ENCODE measurements around the gene STARD13.

The STARD13 gene

DNA sequence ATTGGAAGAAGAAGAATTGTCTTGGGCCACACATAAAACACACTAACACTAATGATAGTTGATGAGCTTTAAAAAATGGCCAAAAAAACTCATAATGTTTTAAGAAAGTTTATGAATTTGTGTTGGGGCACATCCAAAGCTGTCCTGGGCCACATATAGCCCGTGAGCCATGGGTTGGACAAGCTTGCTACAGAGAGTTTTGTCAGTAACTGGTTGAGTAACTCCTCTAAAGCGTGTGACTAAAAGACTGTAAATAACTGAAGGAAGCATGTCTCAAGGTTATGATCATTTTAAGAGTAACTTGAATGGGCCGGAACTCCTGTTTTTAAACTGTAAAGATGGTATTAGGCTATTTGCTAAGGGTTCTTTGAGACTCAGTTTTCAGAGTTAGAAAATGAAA, 151.3 kb downstream of the STARD13 start:
- DNase-seq = no peak

DNA sequence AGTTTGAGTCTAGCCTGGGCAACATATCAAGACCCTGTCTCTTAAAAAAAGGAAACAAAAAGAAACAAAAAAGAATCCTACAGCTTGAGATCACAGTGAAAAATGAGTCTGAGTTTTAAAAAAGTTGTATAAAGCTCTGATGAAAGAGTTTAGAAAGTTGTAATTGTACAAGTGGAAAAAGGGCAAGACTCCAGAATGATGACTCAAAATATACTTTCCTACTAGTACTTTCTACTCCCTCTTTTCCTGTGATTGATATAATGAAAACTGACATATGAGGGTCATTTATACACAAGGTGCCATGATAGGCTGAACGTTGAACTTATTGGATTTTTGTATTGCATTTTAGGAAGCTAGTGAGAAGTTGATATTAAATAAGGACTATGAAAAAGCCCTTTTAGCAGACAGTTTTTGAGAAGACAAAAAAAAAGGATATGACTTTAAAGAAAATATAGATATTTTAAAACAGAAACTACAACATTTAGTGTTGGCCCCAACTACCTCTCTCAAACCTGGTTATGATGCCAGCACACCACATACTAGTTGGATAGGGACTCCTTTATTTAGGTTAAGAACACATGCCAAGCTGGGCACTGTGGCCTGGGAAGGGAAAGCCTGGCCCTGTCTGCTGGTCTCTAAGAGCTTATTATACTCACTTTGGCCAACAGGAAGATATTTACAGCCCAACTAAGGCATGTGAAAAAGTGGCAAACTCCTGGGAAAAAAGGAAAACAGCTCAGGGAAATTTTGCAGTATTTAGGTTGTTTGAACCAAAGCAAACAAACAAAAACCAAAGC, 152.7 kb downstream of the STARD13 start:
- DNase-seq = no peak

DNA sequence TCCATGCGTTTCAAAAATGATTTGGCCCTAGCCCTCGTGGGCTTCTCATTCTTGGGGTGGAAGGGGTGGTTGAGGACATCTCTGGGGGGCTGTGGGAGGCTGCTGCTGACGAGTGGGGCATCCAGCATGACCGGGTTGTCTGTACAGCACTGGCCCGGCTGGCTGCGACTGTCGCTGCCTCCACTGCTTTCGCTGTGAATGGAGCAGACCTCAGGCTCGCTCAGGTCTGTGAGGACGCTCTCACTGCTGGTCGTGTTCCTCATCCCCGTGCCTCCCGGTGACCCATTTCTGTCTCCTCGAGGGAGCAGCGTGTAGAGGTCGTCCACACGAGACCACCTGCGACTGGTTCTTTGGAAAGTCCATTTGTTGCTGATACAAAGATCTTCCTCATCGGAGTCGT, 155.7 kb downstream of the STARD13 start:
- DNase-seq = no peak

DNA sequence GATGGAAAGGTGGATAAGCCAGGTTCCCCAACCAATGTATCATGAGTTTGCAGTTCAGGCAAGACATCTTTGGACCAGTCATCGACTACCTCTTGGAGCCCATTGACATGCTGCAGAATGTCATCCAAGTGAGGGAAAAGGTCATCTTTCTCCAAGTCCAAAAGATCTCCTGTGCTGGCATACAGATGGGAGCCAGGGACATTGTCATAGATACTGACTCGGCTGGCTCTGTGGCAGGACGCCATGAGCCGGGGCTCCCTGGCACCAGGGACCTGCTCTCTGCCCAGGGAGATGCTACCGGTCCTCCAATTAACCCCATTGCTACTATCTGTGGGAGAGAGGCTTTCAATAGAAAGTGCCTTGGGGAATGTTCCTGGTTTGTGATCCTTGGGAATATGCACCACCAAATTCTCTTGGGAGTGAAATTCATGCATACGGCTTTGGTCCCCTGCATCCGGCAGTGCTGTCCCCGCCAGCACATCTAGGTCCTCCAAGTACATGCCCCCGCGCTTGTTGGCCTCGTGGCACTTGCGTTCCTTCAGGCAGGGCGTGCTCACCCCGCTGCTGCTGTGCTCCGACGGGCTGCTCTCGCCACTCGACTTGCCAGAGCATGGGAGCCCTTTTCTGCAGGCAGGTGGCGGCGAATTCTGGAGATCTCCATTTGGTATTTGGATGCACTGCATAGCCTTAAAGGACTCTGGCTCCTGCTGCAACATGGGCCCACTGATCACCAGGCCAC, 156.3 kb downstream of the STARD13 start:
- DNase-seq = no peak

DNA sequence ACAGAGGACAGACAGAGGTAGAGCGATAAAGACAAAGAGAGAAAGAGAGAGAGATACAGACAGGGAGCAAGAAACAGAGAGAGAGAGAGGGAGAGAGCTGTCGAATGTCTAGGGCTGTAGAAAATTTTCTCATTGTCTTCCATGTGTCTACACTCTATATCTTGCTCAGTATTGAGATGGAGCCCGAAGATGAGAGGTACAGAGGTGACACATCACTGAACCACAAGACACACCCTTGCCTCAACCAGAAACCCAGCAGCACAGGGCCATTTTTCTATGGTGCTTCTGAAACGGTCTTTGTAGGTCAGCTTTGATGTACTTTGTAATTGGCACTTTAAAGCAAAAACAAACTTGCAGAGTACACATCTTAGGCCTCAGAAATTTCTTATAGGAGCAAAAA, 157.4 kb downstream of the STARD13 start:
- no peak for DNase-seq

DNA sequence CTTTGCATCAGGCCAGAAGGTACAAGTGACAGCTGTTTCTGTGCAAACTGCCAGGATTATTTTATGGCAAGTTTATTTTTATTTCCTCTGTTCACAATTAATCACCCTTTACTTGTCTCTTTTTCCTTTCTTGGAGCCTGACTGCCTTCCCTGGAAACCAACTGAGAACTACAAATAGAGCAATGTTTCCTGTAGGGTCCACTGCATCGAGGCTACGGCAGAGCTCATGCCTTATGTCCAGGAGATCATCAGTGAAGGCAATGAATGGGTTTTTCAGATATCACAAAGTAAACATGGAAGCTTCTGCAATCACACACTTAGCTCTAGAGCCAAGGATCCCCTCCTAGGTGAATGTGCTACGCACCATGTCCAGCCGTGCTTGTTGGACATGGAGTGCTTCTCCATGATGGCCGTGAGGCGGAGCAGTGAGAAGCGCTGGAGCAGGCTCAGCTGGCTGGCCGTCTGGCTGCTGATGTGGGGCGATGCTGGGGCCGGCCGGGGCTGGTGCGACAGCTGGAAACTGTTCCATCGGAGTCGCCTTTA, 158.5 kb downstream of the STARD13 start:
- no peak for DNase-seq

DNA sequence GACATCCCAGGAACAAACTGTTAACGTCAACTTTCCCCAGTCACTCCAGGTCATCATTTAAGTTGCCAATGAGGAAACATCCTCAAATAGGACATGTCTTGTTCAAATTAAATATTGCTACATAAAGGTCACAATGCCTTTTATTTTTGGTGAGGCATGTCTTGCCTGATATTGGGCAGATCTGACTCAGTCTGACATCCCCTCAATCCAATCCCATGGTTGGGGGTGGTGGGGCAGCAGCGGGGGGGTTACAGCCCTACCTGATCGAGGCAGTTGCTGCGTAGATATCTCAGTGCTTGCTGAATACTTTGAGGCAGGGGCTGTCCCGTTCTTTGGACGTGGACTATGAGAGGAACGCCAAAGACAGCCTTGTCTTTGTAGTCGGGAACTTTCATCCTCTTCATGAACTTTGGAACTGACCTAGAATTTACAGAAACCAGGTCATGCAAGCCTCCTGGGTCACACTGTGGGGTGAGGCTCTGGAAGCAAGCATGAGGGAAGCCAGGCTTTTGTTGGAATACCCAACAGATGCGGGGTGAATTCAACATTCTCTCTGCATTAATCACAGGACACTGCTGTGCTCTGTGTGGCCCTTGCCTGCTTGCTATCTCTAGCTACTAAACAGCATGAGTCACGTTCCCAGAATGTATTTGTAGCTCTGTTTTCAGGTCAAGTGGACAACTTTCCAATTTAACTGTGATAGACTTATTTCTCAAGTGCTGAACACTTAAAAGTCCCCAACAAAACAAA, 159.6 kb downstream of the STARD13 start:
- DNase-seq = no peak

DNA sequence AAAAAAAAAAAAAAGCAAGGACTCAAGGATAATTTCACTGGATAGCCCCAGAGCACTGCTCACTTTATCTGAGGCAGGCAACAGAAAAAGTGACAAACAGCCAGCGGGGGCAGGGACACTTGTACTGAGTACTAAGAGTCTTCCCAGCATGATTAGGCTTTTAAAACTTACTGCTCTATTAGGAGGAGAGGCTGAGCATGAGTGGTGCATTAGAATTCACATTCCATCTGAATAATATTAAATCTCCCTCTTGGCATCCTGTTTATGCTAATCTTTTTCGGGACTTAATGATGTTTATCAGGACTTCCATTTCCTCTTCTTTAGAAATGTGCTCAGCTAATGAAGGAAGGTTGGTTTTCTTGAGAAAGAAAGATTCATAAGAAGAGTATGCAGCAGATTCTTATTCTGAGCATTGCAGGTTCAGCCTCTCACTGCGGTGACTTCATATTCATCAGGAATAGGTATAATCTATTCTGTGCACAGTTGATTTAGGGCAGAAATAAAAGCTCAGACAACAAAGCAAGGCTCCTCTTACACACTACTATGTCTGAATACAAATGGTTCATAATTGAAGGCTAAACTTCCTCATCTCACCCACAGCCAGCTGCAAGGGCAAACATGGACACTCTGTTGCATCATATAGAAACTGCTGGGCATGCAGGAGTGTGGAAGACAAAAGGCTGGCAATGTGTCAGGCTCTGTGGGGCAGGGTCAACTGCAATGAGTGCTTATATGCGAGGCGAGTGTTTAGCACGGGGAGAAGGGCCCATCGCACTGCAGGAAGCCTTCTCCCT, 162.3 kb downstream of the STARD13 start:
- no peak for DNase-seq

DNA sequence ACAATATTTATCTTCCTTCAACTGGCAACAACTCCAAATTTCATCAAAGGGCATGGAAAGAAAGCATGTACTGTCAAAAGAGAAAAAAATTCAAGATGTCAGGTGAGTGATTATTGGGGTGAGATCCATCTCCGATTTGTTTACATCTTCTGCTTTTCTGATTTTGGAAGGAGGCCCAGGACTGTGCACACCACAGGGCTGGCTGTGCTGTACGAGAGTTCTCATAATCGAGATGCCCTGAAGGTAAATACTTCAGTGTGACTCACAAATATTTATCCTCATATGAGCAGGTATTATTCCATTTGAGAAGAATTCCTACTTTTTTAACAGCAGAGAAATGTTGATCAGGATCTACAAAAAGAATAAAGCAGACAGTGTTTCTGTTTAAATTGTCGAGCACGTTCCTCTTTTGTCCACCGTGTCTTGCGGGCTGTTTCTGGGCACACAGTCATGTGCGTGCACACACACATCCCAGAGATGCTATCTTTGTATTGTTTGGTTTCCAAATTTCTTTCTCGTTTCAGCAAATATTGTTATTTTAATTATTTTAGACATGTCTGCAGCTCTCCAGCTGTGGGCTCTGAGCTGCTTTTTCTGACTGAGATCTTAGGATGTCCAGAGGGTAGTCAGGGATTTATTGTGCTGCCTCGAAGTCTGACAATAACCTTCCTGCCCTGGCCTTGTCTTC, 165.6 kb downstream of the STARD13 start:
- no peak for DNase-seq

DNA sequence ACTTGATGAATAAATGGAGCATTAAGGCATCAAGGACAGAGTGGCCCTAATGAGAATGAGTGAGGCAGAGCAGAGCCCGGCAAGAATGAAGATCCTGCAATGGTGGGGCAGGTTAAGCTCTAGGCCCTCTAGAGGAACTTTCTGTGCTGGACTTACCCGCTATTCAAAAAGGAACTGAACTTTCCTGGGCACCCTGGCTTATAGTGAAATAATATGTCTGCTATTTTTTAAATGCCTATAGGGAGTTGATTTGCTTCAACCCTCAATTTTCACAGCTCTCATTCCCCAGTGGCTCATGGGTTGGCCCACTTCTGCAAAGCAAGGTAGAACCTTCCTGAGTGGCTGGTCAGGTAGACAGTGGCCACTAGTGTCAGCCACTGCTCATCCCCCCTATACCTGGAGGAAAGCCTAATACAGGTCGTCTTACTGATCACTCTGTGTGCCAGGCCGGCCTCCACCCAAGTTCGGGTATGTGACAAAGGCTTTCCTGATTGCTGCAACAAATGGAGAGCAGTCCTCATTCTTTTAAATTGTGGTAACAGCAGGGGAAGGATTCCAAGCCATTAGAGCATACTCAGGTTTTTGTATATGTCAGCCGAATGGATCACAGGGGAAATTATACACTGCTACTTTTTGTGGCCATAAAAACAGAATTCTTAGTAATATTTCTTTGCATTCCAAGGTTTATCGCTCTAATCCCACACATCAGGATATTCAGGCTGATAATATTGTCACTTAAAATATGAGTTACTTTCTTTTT, 166.4 kb downstream of the STARD13 start:
- DNase-seq = no peak

DNA sequence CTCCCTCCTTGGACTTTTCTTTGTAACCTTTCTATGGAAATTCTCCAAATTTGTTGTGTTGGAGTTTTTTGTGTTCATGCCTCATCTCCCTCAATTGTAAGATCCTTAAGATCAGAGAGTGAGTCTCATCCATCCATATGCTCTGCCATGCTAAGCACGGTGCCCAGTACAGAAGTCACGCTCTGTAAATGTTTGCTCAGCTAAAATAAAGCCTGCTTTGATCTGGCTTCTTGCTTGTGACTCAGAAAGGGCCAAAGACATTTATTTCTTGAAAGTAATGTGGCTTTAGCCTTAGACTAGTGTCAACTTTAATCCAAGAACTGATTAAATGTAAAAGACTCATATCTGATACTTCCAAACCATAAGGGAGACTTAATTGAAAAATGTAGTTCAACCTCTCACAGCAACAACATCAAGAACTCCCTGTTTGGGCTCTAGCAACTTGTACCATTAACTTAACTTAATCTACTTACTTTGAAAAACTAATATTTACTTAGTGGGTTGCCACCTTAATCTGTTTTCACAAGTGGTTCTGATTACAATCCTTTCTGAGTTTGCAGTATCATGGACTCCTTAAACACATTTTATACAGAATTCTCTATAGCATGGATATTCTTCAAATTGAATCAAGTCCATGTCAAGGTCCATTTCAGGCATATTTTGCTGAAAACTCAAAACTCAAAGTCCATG, 169.1 kb downstream of the STARD13 start:
- DNase-seq = no peak

DNA sequence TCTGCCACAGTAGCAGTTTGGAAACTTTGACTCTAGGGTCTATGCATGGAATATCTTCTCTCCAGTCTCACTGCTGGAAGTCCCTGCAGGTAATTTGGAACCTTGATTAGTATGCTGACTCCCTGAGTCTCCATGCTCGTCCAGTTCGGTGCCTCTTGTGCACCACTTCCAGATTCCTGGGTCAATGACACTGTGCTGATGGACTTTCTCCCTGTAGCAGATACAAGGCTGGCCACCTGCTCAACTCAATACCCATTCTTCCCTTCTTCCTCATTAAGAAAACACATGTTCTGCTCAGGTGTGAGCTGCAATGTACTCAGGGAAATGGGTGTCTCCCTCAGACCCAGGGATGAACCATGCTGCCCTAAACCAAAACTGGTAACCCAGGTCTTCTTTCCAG, 170.3 kb downstream of the STARD13 start:
- no peak for DNase-seq

DNA sequence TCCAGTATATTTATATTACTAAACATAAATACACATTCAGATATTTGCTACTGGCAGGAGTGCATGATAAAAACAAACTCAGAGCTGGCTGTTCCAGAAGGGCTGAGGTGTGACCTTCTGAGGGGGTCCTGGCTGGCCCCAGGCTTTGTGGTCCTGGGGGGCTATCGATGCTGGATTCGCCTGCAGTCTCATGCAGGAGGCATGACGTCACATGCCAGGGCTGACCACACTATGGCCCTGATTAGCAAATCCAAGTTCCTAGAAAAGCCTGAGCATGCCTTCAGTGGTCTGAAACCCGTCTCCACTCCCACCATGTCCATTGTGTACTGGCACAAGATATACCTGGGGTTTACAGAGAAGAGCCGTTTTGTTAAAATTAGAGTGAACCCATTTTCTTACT, 171.4 kb downstream of the STARD13 start:
- no peak for DNase-seq

DNA sequence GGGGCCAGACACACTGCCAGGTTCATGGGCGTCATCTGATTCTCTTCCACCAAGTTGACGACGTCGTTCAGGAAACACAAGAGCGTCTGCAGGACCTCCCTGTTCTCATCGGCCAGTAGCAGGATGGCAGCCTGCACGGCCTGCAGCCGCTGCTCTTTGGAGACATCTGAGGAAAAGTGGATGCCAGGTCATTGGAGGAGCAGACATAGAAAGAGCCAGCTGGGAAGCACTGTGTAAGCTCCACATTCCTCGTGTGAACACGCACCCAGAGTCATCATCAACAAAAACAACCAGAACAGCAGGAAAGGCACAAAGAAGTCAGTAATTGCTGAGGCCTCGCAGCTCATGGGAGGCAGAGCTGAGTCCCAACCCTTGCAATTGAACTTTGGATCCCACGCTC, 172.8 kb downstream of the STARD13 start:
- no peak for DNase-seq

DNA sequence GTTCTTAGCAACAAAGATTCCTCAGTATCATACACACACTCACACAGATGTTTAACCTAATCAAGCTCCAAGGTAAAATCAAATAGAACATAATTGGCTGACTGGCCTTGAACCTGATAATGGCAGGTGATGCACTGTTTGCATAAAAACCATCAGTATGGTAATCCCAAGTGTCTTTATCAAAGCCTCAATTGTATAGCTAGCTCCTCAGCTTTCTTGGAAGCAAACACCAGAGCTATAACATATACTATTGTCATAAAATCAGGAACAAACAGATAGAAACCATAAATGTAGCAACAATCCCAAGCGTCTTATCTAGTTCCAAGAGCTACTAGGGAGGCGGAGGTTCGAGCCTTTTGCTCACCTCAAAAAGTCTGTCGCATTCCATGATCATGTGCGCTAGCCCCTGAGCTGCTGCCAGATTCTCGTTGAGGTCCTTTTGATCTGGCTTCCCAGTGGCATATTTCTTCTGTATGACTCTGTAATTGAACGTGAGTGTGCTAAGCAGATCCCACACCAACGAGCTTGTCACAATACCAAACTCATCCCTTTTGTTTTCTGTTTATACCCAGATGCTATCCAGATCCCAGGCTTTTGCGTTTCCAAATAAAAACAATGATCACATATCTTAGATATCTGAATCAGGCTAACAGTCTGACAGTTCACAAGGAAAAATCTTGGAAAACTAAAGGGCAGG, 174.0 kb downstream of the STARD13 start:
- no peak for DNase-seq

DNA sequence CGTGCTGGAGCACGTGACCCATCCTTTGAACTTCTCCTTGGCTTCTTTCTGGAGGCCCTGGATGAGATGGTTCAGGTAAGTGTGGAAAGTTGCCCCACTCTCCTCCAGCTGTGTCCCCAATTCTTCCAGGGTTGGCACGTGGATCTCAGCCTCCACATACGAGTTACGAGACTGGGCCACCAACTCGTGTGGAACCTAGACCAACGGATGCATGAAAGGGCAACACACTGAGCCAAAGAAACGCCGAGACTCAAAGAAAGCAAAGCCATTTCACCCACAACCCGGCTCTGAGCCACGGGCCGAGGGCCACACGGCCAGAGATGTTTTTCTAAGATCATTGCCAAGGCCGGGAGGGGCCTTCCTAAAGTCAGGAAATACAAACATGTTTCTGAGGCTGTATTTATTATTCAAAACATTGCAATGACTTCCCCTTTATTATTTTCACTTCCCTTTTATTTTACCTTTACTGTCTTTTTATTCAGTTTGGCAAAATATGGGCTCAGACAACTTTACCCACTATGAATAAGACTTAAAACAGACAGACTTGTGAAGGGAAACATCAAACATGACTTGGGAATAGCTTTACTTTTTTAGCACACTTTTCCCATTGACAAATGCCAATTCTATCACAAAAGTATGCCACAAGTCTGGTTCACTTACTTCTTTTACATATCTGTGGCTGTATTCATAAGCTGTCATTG, 174.7 kb downstream of the STARD13 start:
- DNase-seq = no peak

DNA sequence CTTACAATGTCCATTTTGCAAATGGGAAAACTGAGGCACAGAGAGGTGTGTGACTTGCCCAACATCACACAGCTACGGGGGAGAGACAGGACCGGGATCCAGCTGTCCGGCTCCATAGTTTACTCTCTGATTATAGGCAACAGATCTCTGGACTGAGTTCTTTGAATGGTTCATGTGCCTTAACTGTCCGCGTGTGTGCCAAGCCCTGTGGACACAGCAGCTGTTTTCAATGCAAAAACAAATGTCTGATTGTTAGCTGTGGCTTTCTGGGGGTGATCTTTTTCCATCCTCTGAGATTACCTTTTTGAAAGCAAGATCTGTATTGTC, 175.2 kb downstream of the STARD13 start:
- no peak for DNase-seq

DNA sequence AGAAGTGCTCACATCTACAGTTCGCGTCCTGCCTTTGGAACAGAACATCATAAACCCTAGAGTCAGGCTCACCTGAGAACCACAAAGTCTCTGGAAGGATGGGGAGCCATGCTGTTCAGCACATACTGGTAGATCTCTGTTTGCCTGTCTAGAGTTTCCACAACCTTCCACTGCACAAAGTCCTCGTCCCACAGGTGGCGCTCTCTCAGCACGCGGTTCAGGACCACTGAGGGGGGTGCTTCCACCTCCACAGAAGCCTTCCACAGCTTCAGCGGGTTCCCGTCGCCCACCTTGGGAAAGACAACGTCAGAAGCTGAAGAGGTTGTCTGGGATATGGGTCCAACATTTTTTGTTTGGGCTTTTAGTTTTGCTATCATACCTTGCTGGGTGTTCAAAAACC, 175.8 kb downstream of the STARD13 start:
- DNase-seq = no peak

DNA sequence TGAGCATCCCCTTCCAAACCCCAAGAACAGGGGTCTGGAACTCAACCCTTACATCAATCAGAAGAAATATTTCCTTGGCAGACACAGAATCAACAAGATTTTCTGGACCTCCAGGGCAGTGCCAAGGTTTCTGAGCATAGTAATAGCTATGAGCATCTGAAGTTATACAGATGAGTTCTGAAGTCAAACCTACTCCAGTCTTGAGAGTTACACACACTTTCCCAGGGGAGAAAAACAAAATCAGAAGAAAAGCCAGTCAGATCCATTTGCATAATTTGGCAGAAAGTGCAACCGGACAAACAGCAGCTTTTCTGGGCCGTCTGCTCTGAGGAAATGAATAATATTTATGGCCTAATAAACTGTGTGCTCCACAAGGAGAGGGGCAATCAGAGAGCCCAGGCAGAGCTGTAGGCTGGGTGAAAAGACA, 176.3 kb downstream of the STARD13 start:
- no peak for DNase-seq
